Heart left ventricle (tissue), 13 donors: ENCODE measurements around the gene TGFBR1.

Experiments used
- CTCF ChIP-seq, 12 donors: fragments of 200-600 bp; sonication (generic) in 4 of 12; IDR thresholded peaks; one replicate each; pipeline versions ENCODE4 v1.5.0 to v1.8.0; 2018 to 2022; ENCODE audit warnings: antibody characterized with exemption in 12 of 12, mild to moderate bottlenecking in 5 of 12
- POLR2A ChIP-seq, 2 donors: fragments of 450-650 bp; IDR thresholded peaks; one replicate each; pipeline ENCODE4 v1.6.1; 2017; ENCODE audit warnings: antibody characterized with exemption in 2 of 2, mild to moderate bottlenecking in 2 of 2, moderate library complexity in 2 of 2
- donor health status: ischemic (EF 13 %, LVEDD 7.1; RV severe dilation, severe dysfunction).
- donor health status: DM: no; HTN: yes; CAD: no.
- donor health status: DM: no; HTN: no; CAD: no.
- donor health status: ischemic (EF 25% LVEDD 6.9; RV normal size, moderate dysfunction).
- donor health status: ischemic (EF 25% LVEDD 5.7; RV mildly dilated, moderate dysfunction).
- donor health status: ischemic (EF 35%, LVEDD 5.7; RV mildly dilated, moderate dysfunction).
- donor health status: nonischemic (EF 11% LVEDD 7.7; RV severe dilation, severe dysfunction).
- donor health status: DM: yes; HTN: yes; CAD: no.
- donor health status: PGD.
- donor health status: ischemic (EF 29% LVEDD 5.4; RV normal size, mild dysfunction).
- donor health status: nonischemic (EF 23%, LVEDD 6.1; RV moderate dilation, normal function).

GRCh38 chr9:99060621-99061020 lies 44.3 kb upstream of the TGFBR1 start:
- no peak for TF ChIP-seq CTCF (IDR thresholded peaks at IDR 0.05)
- no peak for TF ChIP-seq POLR2A (IDR thresholded peaks at IDR 0.05)
